GM18907 (cell line): ENCODE measurements around the gene PSMD1.

Experiments used
- ATAC-seq: cut with Tn5 transposase; IDR thresholded peaks from one replicate; pipeline ENCODE4 v1.9.1; 2021; ENCODE audit warnings: mild to moderate bottlenecking, moderate library complexity; ENCODE audit not compliant: unreplicated experiment

PSMD1 gene

GRCh38 chr2:231110551-231110950, 53.9 kb downstream of the PSMD1 start:
- no peak for ATAC-seq

- no peak for ATAC-seq
Observed at GRCh38 chr2:231111987-231112386, 55.3 kb downstream of the PSMD1 start.

- no peak for ATAC-seq
Observed at GRCh38 chr2:231113489-231113888, 56.8 kb downstream of the PSMD1 start.

DNA sequence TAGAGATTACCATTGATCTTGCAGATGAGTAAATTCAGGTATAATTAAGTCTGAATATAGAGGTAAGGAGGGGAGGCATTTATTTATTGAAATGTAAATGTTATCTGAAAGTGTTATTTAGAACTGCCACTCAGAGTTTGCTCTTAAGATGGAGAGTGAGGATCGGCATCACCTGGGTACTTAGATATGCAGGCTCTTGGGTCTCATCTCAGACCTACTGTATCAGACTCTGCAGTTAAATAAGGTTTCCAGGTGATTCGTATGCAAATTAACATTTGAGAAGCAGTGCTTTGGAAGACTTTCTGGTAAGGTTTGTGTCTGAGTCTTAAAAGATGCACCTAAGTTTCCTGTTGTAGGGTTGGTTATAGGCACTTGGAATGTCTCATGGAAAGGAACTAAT, 59.0 kb downstream of the PSMD1 start:
- ATAC-seq: no peak

GRCh38 chr2:231117148-231117547, 60.5 kb downstream of the PSMD1 start:
- no peak for ATAC-seq

DNA sequence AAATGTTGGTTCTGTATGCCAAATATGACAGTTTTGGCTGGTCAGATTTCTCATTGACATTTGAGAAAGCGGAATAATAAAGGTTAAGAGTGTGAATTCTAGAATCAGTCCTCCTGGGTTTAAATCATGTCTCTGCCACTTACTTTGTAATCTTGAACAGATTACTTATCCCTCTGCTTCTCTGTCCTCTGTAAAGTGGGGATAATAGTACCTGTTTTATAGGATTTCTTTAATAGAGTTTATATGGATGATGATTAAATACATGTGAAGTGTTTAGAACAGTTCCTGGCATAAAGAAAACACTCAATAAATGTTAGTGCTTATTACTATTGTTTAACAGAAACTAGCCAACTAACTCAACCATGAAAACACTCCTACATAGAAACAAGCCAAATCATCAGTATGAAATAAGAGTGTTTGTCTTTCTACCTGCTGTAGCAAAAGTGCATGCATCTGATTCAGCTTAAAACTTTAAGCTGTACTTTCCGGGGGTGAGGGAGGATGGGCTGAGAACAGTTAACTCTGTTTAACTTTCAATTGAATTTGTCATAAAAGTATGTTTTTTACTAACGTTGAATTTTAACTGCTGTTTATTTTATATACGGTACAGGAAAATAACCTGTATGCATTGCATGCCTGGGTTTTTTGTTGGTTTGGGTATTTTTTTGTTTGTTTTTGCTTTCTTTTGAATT, 61.4 kb downstream of the PSMD1 start:
- ATAC-seq: no peak

DNA sequence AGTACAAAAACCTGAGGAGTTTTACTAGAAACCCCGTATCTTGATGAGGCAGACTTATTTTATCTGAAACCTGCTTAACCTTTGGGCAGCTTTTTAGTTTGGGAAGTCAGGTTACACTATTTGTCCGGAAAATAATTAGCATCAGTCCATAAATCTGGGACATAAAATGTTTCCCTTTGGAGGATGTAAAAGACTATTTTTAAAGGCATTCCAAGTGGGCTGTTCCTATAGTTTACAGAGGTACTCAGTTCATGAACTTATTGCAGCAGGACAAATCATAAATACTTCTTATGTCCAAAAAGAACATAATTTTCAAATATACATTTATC, 61.9 kb downstream of the PSMD1 start:
- ATAC-seq: no peak

DNA sequence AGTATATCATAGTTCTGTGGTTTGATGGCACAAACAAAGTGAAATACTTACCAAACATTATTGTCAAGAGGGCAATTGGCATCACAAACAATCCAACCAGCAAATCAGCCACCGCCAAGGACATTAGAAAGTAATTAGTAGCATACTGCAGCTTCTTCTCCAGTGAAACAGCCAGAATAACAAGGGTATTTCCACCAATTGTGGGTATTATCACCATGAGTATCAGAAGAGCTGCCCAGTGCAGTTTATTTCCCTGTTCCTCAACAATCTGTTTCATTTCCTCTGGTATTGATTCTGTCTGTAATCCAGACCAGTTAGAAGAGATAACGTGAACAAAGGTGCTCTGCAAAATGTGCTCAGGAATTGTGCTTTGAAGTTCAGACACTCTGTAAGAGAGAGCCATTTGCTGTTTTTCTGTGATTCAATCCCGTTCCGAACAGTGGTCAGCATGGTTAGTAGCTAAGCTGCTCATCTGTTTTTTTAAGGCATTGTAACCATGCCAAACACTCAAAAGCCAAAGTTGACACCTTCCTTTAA, 66.8 kb downstream of the PSMD1 start:
- ATAC-seq: no peak

- ATAC-seq: no peak
Observed at GRCh38 chr2:231124838-231125568, 68.3 kb downstream of the PSMD1 start, which contains the start of gene HTR2B. HTR2B (minus strand) TSS chr2:231125042; CDS start chr2:231123764, 1,278 bp downstream.

- no peak for ATAC-seq
Observed at GRCh38 chr2:231126123-231126522, 69.5 kb downstream of the PSMD1 start.

DNA sequence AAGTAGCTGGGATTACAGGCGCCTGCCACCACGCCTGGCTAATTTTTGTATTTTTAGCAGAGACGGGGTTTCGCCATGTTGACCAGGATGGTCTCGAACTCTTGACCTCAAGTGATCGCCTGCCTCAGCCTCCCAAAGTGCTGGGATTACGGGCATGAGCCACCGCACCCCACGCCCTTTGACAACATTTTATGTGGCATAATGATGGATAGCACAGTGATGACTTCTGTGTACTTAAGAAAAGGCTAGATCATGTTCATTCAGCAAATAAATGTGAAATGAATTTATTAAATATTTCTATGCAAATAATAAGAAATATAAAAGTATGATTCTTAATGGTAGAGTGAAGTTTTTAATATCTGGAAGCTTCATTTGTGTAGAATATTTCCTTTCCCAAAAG, 70.8 kb downstream of the PSMD1 start:
- ATAC-seq: no peak

GRCh38 chr2:231127936-231128335, 71.3 kb downstream of the PSMD1 start:
- ATAC-seq: no peak

- ATAC-seq: no peak
Observed at GRCh38 chr2:231128541-231128940, 71.9 kb downstream of the PSMD1 start.

GRCh38 chr2:231129216-231129615, 72.5 kb downstream of the PSMD1 start:
- ATAC-seq: no peak

DNA sequence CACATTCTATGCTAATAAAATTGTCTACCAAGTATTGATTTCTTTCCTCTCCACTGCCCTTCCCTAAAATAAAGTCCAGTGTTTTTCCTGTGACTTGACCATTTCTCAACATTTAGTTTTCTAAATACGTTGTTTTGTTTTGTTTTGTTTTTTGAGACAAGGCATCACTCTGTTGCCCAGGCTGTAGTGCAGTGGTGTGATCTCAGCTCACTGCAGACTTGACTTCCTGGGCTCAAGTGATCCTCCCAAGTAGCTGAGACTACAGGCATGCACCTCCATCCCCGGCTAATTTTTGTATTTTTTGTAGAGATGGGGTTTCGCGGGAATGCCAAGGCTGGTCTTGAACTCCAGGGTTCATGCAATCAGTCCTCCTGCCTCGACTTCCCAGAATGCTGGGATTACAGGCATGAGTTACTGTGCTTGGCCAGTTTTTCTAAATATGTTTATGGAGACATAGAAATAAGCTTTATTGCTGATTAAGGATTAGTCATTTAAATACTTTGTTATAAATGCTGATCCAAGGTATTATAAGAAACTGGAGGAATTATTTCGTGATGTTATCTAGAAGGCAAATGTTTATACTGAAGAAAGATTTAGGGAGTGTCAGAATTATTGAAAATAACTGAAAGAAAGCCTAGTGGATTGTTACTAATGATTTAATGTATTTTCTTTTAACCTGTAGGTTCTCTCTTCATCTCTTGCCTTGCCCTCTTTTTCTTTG, 73.8 kb downstream of the PSMD1 start:
- ATAC-seq: no peak

DNA sequence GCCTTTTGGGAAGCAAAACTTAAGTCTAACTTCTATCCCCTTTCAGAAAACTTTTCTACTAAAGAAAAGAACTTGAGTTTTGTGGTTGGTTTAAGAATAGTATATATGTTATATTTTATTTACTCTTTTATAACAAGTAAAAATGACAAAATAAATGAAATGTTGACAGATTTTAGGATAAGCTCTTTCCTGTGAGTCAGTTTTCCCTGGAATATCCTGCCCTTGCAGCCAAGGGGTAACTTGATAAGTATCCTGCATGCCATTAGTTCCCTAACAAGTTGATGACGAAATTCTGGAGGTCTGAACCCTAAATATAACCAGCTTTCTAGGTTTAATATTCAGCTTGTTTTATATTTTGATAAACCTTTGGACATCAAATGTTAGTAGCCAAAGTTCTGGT, 75.5 kb downstream of the PSMD1 start:
- ATAC-seq: no peak

GRCh38 chr2:231133365-231134099, 76.9 kb downstream of the PSMD1 start:
- ATAC-seq: no peak

GRCh38 chr2:231134910-231135655, 78.4 kb downstream of the PSMD1 start:
- ATAC-seq: no peak

DNA sequence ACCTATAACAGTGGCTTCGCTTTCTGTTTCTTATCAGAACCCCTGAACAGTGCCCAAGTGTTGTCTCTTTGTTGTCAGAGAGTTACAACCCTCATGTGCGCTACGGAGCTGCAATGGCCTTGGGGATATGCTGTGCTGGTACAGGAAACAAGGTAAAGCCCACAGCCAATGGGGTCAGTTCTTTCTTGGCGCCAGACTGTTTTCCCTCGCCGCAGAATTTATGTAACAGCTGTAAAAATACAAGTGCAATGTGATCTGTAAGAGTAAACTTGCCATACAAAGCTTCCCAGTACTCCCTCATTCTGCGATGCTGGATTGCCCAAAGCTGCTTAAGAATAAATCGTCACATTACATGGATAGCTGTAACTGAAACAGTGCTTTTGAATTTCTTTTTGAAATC, 82.0 kb downstream of the PSMD1 start:
- no peak for ATAC-seq

GRCh38 chr2:231139796-231140195, 83.1 kb downstream of the PSMD1 start:
- ATAC-seq: no peak
